Thoracic aorta (tissue), 2 donors: ENCODE measurements around the gene SLC8A1. TPM values are rescaled to one million over a fixed set of nuclear protein-coding genes. Genes with fewer than 3 reads are reported as not detected.
A peak's percentile ranks its signal among the peaks of the same experiment; 100 is the strongest.

Experiments
- ATAC-seq: fragments of 150-250 bp; one replicate; pipeline ENCODE4 v1.8.0; 2017; ENCODE audit warnings: low read depth; ENCODE audit not compliant: insufficient number of reproducible peaks, low FRiP score
- DNase-seq: peaks from one replicate; pipeline ENCODE4 v3.0.0-alpha.2; 2020; ENCODE audit warnings: low spot score
- H3K27ac ChIP-seq, 2 donors: fragments of 200-600 bp; sonication (generic); 1 replicate in 1 of 2; 2 replicates in 1 of 2; pipeline ENCODE4 v1.5.1; 2016; ENCODE audit warnings: mild to moderate bottlenecking in 2 of 2, moderate library complexity in 2 of 2
- H3K27me3 ChIP-seq: fragments of 200-600 bp; sonication (generic); replicated peaks from 2 replicates; pipeline ENCODE4 v1.6.0; 2016; ENCODE audit warnings: mild to moderate bottlenecking; ENCODE audit not compliant: insufficient read depth
- H3K36me3 ChIP-seq: fragments of 200-600 bp; sonication (generic); one replicate; pipeline ENCODE4 v1.5.1; 2016
- H3K4me1 ChIP-seq, 2 donors: fragments of 200-600 bp; sonication (generic); 1 replicate in 1 of 2; 2 replicates in 1 of 2; pipeline versions ENCODE4 v1.5.1 to v1.6.0; 2016; ENCODE audit warnings: low read depth in 2 of 2, mild to moderate bottlenecking in 1 of 2; ENCODE audit not compliant: control insufficient read depth in 1 of 2
- H3K4me3 ChIP-seq: fragments of 200-600 bp; sonication (generic); 2 replicates; pipeline ENCODE4 v1.5.1; 2016; ENCODE audit warnings: mild to moderate bottlenecking
- H3K9me3 ChIP-seq: fragments of 200-600 bp; sonication (generic); 2 replicates; pipeline ENCODE4 v1.5.1; 2016
- total RNA-seq, 2 donors: library from RNA; depleted of rRNA; stranded (reverse); fragments of >200 nt; gene quantifications; one replicate each; pipeline versions ENCODE4 v1.1.0 to v1.2.3, GENCODE V29; 2016
- TF ChIP-seq, protein P1 (sequence below): fragments of 200-600 bp; sonication (generic); IDR thresholded peaks from one replicate; pipeline ENCODE4 v1.5.1; 2019; ENCODE audit warnings: antibody characterized with exemption

Gene SLC8A1
- total RNA-seq, 2 donors from 2014 or later = 13.7 to 31.2 TPM

DNA sequence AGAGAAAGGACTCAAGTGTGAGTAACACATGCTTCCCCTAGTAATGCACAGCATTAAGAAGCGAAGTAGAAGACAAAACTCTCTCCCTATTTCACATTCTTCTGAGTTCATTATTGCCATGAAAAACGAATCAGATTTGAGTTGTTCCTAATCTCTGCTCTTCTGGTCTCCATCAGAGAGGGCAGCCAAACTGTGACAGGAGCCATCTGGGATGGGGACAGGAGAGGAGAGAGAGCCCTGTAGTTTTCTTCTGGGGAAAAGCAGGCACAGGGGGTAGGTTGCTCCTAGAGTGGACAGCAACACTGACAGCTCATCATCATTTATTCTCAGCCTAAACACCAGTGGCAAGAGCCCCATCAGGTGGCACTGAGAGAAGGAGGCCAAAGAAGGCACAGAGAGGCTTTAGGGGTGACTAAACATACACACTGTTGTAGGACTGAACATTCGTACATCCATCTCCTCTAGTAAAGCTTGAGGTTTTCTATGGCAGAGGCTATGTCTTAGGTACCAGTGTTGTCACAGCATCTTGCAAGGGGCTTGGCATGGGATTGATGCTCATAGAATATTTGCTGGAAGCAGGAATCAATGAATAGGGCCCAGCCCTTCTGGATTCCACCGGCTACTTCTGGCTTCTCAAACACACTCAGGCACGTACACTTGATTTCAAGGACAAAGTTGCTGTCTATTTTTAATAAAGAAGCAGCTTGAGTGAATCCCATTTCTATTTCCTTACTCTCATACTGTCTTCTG is 33.1 kb downstream of the SLC8A1 start:
- peak overlapping the region; percentile 54 to 65 for H3K27ac ChIP-seq
- H3K36me3 ChIP-seq = no peaks in the 10 kb centered on the region
- H3K4me1 ChIP-seq = peaks cover 13 to 38% of the 10 kb centered on the region in 2 donors
- no peak overlapping the region for H3K4me3 ChIP-seq
- H3K9me3 ChIP-seq = no peaks in the 10 kb centered on the region
- DNase-seq (no peak), ATAC-seq (no peak)
- H3K27me3 ChIP-seq = no peaks in the 10 kb centered on the region
- TF ChIP-seq, protein P1, sequence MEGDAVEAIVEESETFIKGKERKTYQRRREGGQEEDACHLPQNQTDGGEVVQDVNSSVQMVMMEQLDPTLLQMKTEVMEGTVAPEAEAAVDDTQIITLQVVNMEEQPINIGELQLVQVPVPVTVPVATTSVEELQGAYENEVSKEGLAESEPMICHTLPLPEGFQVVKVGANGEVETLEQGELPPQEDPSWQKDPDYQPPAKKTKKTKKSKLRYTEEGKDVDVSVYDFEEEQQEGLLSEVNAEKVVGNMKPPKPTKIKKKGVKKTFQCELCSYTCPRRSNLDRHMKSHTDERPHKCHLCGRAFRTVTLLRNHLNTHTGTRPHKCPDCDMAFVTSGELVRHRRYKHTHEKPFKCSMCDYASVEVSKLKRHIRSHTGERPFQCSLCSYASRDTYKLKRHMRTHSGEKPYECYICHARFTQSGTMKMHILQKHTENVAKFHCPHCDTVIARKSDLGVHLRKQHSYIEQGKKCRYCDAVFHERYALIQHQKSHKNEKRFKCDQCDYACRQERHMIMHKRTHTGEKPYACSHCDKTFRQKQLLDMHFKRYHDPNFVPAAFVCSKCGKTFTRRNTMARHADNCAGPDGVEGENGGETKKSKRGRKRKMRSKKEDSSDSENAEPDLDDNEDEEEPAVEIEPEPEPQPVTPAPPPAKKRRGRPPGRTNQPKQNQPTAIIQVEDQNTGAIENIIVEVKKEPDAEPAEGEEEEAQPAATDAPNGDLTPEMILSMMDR = no peak

DNA sequence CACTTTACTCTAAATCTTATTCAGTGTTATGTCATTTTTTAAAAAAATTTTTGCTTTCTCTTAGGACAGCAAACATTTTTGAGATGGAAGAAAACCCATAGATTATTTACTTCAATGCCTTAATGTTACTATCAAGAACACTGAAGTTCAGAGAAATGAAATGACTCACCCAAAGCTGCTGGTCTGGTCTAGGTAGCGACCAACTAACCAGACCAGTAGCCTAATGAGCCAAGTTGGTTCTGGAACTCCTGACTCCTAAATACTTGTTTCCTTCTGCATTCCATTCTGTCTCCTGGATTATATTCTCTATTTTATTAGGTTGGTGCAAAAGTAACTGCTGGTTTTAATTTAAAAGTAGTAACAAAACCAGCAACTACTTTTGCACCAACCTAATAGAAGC is 35.4 kb downstream of the SLC8A1 start:
- no peaks in the 10 kb centered on the region for H3K9me3 ChIP-seq
- TF ChIP-seq, protein P1 = no peak
- no peaks in the 10 kb centered on the region for H3K36me3 ChIP-seq
- no peak overlapping the region for H3K4me3 ChIP-seq
- no peak for ATAC-seq
- no peaks in the 10 kb centered on the region for H3K27me3 ChIP-seq
- H3K4me1 ChIP-seq = peaks cover 13 to 32% of the 10 kb centered on the region in 2 donors
- DNase-seq = no peak
- no peak overlapping the region for H3K27ac ChIP-seq

DNA sequence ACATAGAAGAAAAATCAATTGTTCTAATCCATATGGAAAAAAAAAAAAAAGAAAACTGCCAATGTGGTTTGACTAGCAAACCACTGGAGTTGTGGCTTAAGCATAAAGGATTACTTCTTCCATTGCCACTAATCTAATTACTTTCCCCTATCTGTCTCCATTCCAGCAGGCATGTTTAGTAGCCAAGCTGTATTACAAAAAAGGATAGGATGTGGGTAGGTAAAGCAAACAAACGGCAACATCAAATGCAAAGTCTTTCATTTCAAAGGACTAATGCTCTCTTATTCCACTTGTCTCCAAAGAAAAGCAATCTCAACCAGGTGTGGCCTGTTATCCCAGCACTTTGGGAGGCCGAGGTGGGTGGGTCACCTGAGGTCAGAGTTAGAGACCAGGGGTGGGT is 36.5 kb downstream of the SLC8A1 start:
- H3K36me3 ChIP-seq = no peaks in the 10 kb centered on the region
- no peaks in the 10 kb centered on the region for H3K9me3 ChIP-seq
- no peak overlapping the region for H3K27ac ChIP-seq
- DNase-seq (no peak), ATAC-seq (no peak)
- no peak overlapping the region for H3K4me3 ChIP-seq
- TF ChIP-seq, protein P1 = no peak
- H3K4me1 ChIP-seq = peaks cover 6 to 21% of the 10 kb centered on the region in 2 donors
- no peaks in the 10 kb centered on the region for H3K27me3 ChIP-seq

DNA sequence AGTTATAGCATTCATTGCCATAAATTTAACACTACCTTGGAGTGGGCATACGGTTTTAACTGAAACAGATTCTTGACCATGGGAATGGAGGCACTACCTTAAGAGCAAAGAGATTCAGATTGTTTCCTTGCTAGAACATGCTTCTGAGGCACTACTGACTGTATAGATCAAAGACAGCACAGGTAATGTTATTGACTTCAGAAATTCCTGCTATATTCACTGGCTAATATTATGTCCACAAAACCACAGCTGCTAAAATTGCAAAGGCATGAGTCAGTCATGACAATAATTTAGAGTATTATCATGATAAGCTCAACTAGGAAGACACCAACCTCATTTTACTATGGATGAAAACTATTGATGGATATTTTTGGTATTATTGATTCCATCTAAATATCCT is 39.4 kb downstream of the SLC8A1 start:
- no peak overlapping the region for H3K27ac ChIP-seq
- H3K4me1 ChIP-seq = peaks cover 0 to 6% of the 10 kb centered on the region in 2 donors
- no peaks in the 10 kb centered on the region for H3K27me3 ChIP-seq
- no peak for DNase-seq
- no peaks in the 10 kb centered on the region for H3K36me3 ChIP-seq
- TF ChIP-seq, protein P1 = no peak
- H3K9me3 ChIP-seq = no peaks in the 10 kb centered on the region
- ATAC-seq = no peak
- H3K4me3 ChIP-seq = no peak overlapping the region

DNA sequence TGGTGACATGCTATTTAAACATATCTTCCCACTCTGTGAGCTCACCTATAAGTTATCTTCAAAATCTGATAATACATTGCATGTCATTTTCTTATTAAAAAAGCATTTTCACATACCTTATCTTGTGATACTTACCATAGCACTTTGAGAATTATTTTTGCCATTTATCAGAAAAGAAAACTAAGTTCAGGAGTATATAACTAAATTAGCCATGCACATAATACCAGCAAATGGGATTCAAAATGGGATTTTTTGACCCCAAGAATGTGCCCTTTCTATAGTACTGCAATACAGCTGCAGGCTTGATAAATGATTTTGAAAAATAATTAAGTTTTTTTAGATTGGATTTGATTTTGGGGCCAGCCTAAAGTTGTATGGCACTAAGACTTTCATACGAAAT is 41.2 kb downstream of the SLC8A1 start:
- Histone ChIP-seq H3K9me3 (no peaks in the 10 kb centered on the region), H3K27ac (no peak overlapping the region), H3K4me1 (peaks cover 0 to 6% of the 10 kb centered on the region in 2 donors), H3K4me3 (no peak overlapping the region), H3K27me3 (no peaks in the 10 kb centered on the region), H3K36me3 (no peaks in the 10 kb centered on the region)
- ATAC-seq (no peak), DNase-seq (no peak)
- TF ChIP-seq, protein P1 = no peak
